Cardiac muscle cell (in vitro differentiated cells and primary cell): ENCODE measurements around the gene IKZF5. TPM values are rescaled to one million over a fixed set of nuclear protein-coding genes. Genes with fewer than 3 reads are reported as not detected.

ENCODE experiments used
- DNase-seq, 2 donors: peaks; one replicate each; pipeline versions ENCODE4 v3.0.0 to v3.0.0-alpha.2; 2010 to 2017; ENCODE audit warnings: low read depth in 1 of 2, low spot score in 1 of 2
- H3K27ac ChIP-seq: fragments of 200-600 bp; sonication (generic); 2 replicates; pipeline ENCODE4 v1.5.1; 2016
- H3K27me3 ChIP-seq: fragments of 200-600 bp; sonication (generic); 2 replicates; pipeline ENCODE4 v1.6.0; 2016; ENCODE audit warnings: control low read depth
- H3K36me3 ChIP-seq: fragments of 200-600 bp; sonication (generic); 2 replicates; pipeline ENCODE4 v1.5.1; 2016; ENCODE audit warnings: control low read depth
- H3K4me1 ChIP-seq: fragments of 200-600 bp; sonication (generic); 2 replicates; pipeline ENCODE4 v1.8.1; 2017; ENCODE audit warnings: low read depth, mild to moderate bottlenecking, mixed run types
- H3K4me3 ChIP-seq: fragments of 200-600 bp; sonication (generic); 2 replicates; pipeline ENCODE4 v1.5.1; 2016; ENCODE audit warnings: mild to moderate bottlenecking
- H3K9me3 ChIP-seq: fragments of 200-600 bp; sonication (generic); 2 replicates; pipeline ENCODE4 v1.5.1; 2017; ENCODE audit warnings: low read depth, mild to moderate bottlenecking, control low read depth
- CTCF ChIP-seq: IDR thresholded peaks from 2 replicates; pipeline ENCODE4 v1.5.1; 2012; ENCODE audit warnings: low read depth, mild to moderate bottlenecking, low read length
- polyA plus RNA-seq: library from polyadenylated mRNA; unstranded; fragments of >200 nt; fragmentation: Nextera tagmentation; extraction: Ambion mirVana; gene quantifications from 2 replicates; pipeline ENCODE4 v1.2.1, GENCODE V29; 2016
- total RNA-seq: library from RNA; depleted of rRNA; stranded (reverse); fragments of >200 nt; gene quantifications from 2 replicates; pipeline ENCODE4 v1.2.3, GENCODE V29; 2016

IKZF5 gene
- total and polyA plus RNA-seq, 2 experiments from 2014 or later = 6.0 to 7.9 TPM

- no peak for TF ChIP-seq CTCF
- H3K4me3 ChIP-seq = no peak overlapping the region
Observed at GRCh38 chr10:123004298-123004697, 4.3 kb downstream of the IKZF5 start.

DNA sequence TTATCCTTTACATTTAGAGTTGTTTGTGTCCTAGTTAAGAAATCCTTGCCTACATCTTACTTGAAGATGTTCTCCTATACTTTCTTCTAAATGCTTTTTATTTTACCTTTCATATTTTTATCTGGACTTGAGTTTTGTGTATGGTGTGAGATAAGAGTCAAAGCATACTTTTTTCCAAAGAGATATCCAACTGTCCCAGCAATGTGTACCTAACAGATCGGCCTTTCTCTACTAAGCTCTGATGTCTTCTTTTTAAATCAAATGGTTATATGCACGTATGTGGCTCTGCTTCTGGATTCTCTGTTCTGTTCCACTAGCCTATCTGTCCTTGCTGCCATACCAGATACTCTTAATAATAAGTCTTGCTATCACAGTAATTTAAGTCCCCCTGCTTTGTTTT is 7.2 kb downstream of the IKZF5 start:
- Histone ChIP-seq H3K27ac (no peak overlapping the region), H3K4me3 (no peak overlapping the region)

More at GRCh38 chr10:123004298-123004697, 4.3 kb downstream of the IKZF5 start:
- Histone ChIP-seq H3K4me1 (peaks cover 7% of the 10 kb centered on the region), H3K27ac (no peak overlapping the region), H3K36me3 (no peaks in the 10 kb centered on the region), H3K9me3 (no peaks in the 10 kb centered on the region), H3K27me3 (no peaks in the 10 kb centered on the region)
- DNase-seq = no peak

GRCh38 chr10:123000155-123000554 is 8.4 kb downstream of the IKZF5 start:
- Histone ChIP-seq H3K4me1 (no peaks in the 10 kb centered on the region), H3K27ac (no peak overlapping the region), H3K4me3 (no peak overlapping the region), H3K36me3 (peaks cover 4% of the 10 kb centered on the region), H3K27me3 (no peaks in the 10 kb centered on the region), H3K9me3 (no peaks in the 10 kb centered on the region)
- TF ChIP-seq CTCF = no peak
- DNase-seq = no peak

More for the DNA sequence above, 7.2 kb downstream of the IKZF5 start:
- Histone ChIP-seq H3K9me3 (no peaks in the 10 kb centered on the region), H3K4me1 (no peaks in the 10 kb centered on the region), H3K36me3 (no peaks in the 10 kb centered on the region), H3K27me3 (no peaks in the 10 kb centered on the region)
- no peak for TF ChIP-seq CTCF
- DNase-seq = no peak

- Histone ChIP-seq H3K9me3 (no peaks in the 10 kb centered on the region), H3K4me1 (no peaks in the 10 kb centered on the region), H3K36me3 (peaks cover 9% of the 10 kb centered on the region), H3K27ac (no peak overlapping the region), H3K4me3 (no peak overlapping the region), H3K27me3 (no peaks in the 10 kb centered on the region)
- no peak for DNase-seq
- TF ChIP-seq CTCF = no peak
Observed at GRCh38 chr10:122999347-122999746, 9.2 kb downstream of the IKZF5 start.

DNA sequence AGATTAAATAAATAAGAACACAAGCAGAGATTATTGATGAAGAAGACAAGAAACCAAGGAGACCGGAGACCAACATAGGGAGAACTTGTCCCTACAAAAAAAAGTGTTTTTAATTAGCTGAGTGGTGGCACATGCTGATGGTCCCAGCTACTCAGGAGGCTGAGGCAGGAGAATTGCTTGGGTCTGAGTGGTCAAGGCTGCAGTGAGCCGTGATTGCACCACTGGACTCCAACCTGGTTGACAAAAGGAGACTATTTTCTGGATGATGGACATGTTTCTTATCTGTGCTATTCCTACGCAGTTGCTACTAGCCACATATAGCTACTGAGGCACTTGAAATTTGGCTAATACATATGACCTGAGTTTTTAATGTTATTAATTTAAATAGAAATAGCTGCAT is 9.7 kb downstream of the IKZF5 start:
- H3K4me1 ChIP-seq = no peaks in the 10 kb centered on the region
- no peak for TF ChIP-seq CTCF
- H3K36me3 ChIP-seq = peaks cover 12% of the 10 kb centered on the region
- no peak overlapping the region for H3K4me3 ChIP-seq
- no peaks in the 10 kb centered on the region for H3K9me3 ChIP-seq
- no peak overlapping the region for H3K27ac ChIP-seq
- no peak for DNase-seq
- H3K27me3 ChIP-seq = no peaks in the 10 kb centered on the region
